22Rv1 (cell line): ENCODE results near the gene CDX2.

Experiments used
- H3K27ac ChIP-seq: fragments of 450-650 bp; 2 replicates; pipeline ENCODE4 v1.5.1; 2017
- ZFX ChIP-seq: fragments of 450-650 bp; IDR thresholded peaks from 2 replicates; pipeline ENCODE4 v1.6.1; 2017; ENCODE audit warnings: antibody characterized with exemption, borderline replicate concordance
- TF ChIP-seq, protein P1 (sequence below): fragments of 450-650 bp; IDR thresholded peaks from 2 replicates; pipeline ENCODE4 v1.5.1; 2017; ENCODE audit warnings: mild to moderate bottlenecking

Gene CDX2

DNA sequence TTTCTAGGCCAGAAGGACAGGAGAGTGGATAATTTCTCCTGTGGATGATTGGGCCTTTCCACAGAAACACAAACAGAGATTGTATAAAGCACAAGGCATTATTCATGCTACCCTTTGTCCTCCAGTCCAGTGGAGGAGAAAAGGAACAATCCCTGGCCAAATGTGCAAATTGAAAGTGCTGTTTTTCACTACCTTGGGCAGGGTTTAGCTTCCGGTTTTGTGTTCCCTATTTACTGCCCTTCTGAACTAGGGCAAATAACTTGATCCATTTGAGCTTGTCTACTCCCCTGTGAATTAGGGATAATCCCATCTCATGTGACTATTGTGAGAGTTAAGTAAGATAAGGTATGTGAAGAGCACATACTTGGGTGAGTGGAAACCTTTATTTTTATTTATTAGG, 36.0 kb downstream of the CDX2 start:
- no peak for TF ChIP-seq ZFX
- TF ChIP-seq, protein P1, sequence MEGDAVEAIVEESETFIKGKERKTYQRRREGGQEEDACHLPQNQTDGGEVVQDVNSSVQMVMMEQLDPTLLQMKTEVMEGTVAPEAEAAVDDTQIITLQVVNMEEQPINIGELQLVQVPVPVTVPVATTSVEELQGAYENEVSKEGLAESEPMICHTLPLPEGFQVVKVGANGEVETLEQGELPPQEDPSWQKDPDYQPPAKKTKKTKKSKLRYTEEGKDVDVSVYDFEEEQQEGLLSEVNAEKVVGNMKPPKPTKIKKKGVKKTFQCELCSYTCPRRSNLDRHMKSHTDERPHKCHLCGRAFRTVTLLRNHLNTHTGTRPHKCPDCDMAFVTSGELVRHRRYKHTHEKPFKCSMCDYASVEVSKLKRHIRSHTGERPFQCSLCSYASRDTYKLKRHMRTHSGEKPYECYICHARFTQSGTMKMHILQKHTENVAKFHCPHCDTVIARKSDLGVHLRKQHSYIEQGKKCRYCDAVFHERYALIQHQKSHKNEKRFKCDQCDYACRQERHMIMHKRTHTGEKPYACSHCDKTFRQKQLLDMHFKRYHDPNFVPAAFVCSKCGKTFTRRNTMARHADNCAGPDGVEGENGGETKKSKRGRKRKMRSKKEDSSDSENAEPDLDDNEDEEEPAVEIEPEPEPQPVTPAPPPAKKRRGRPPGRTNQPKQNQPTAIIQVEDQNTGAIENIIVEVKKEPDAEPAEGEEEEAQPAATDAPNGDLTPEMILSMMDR: no peak
- H3K27ac ChIP-seq: no peak overlapping the region

DNA sequence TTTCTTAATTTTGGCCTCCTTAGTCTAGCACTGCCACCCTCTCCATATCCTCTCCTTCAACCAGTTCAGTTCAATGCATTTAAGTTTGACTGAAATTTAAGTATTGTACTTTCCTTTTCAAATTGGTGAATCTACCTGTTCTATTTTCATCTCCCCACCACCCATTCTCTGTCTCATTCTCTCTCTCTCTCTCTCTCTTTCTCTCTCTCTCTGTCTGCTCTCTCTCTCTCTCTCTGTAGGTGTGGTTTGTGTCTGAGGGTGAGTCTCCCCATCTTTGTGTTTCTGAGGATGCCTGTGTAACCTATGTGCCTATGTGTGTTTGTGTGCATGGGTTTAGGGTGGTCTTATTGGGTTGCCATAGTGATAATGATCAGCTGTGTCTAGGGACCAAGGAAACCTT, 39.2 kb downstream of the CDX2 start:
- no peak overlapping the region for H3K27ac ChIP-seq
- no peak for TF ChIP-seq ZFX
- TF ChIP-seq, protein P1: no peak

DNA sequence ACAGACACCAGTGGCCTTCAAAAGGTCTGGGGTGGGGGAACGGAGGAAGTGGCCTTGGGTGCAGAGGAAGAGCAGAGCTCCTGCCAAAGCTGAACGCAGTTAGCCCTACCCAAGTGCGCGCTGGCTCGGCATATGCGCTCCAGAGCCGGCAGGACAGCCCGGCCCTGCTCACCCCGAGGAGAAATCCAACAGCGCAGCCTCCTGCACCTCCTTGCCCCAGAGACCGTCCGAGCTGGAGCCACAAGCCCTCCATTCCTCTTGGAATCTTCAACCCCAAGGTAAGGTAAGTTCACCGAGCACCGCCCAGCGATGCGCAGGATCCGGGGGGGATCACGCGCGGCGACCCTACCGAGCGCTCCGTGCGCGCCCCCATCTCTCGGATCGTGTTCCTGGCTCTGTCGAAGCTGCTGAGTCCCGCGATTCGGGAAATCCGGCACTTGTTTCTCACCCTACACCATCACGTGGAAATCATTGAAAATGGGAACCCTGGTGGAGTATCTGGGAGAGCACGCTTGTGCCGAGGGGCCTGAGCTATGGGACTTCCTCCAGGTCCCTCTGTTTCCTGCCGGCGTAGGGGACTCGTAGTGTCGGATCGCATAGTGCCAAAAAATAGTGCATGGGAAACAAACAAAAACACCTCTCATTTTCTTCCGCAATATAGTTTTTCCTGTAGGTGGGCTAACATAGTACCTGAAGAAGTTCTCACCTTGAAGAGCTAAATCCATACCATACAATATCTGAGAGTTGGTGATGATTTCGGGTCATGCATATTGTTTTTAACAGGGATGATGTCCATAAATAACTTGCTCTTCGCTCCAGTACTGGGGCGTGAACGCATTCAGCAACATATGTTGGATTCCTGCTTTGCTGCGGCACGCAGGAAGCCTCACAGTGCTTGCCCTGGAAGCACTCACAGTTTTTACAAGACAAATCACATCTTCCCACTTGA, 40.0 kb downstream of the CDX2 start:
- TF ChIP-seq, protein P1: no peak
- no peak for TF ChIP-seq ZFX
- no peak overlapping the region for H3K27ac ChIP-seq

DNA sequence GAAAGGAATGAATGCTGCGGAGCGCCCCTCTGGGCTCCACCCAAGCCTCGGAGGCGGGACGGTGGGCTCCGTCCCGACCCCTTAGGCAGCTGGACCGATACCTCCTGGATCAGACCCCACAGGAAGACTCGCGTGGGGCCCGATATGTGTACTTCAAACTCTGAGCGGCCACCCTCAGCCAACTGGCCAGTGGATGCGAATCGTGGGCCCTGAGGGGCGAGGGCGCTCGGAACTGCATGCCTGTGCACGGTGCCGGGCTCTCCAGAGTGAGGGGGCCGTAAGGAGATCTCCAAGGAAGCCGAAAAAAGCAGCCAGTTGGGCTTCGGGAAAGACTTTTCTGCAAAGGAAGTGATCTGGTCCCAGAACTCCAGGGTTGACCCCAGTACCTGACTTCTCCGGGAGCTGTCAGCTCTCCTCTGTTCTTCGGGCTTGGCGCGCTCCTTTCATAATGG, 40.7 kb downstream of the CDX2 start:
- H3K27ac ChIP-seq: no peak overlapping the region
- TF ChIP-seq ZFX: no peak
- TF ChIP-seq, protein P1: no peak

DNA sequence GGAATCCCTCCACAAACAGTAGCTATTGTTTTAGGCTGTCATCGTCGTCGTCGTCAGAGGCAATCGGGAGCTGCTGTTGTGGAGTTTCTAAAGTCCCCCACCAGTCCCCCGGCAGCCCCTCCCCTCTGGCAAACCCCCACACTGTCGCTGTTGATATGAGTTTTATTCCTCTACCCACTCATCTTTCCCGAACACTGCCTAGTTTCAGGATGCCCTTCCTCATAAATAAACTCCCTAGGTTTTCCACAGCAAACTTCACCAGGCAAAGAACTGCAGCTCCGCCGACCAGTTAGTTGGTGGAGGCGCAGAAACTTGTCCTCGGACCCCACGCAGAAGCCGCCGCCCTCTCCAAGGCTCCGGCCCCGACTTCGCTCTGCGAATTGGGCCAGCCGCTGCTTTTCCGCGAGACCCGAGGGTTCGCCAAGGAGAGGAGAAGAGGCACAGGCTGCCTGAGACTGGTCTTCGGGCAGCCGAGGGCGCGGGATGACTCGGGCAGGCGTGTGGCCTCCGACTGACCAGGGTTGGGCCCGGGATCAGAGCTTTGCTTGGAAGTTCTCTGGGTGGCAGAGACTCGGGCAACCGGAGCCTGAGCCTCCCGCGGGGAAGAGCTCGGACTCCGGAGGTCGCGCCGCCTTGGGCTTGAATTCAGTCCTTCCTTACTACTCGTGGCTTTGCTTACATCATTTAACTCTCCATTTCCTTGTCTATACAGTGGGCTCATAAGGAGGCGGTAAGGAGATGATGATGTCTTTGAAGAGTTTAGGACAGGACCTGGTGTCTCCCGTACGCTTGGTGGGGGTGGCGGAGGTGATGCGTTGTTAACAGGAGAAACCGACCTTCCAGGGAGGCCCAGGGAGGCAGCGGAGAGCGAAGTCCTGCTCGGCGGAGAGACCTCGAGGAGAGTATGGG, 41.4 kb downstream of the CDX2 start:
- no peak overlapping the region for H3K27ac ChIP-seq
- TF ChIP-seq ZFX: no peak
- TF ChIP-seq, protein P1: no peak

DNA sequence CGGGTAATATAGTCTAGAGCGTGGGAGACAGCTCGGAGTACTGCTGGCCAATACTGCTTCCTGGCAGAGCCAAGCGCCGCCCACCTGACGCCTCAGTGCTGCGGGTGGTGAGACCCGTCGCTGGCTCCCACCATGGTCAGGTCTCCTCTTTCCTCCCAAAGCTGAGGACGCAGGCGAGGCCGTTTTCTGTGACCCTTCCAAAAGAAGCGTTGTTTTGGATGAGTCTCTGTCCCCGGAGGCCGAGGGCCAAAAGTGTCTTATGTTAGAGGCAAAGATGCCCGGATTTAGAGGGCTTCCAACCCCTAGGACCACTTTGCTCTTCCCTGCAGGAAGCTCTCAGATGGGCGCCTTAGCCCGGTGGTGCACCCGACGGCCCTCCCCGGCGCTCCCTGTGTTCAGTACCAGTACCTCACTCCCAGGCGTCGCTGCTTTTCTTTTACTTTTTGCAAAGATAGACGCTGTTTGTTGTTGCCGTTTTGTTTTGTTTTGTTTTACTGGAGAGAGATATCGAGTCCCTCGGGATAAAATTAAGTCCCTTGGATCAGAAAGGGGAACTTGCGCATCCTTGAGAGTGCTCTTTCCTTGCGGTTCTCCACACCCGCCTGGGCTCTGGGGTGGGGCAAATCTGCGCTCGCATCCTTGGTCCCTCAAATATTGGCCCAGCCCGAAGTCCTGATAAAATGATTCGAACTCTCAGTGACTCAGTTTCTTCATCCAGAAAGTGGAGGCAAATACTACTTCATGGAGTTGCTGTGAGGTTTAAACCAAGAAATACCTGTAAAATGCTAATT, 42.3 kb downstream of the CDX2 start:
- H3K27ac ChIP-seq: no peak overlapping the region
- TF ChIP-seq, protein P1: no peak
- no peak for TF ChIP-seq ZFX
